NCI-H82 treated with DMSO at 0.1 percent for 48 hours (cell line): ENCODE results near the gene TMEM14A.
"Not testable (repeated sequence)": the region's sequence is repeated elsewhere in the genome, so short reads cannot be mapped to it uniquely, and the experiment has no call there.

Source experiments
- DNase-seq: peaks from one replicate; lab custom pipeline; 2025; ENCODE audit not compliant: unreplicated experiment; lab: John Stamatoyannopoulos, UW

Gene TMEM14A

GRCh38 chr6:52694404-52694803, 23.5 kb downstream of the TMEM14A start:
- DNase-seq, result no peak

- DNase-seq, result no peak
These were observed 25.5 kb downstream of the TMEM14A start for GRCh38 chr6:52696418-52696817.

GRCh38 chr6:52697903-52698302, 27.0 kb downstream of the TMEM14A start:
- peak; percentile 15 for DNase-seq

GRCh38 chr6:52704060-52704459, 33.1 kb downstream of the TMEM14A start:
- no peak for DNase-seq

GRCh38 chr6:52704781-52705502, 34.0 kb downstream of the TMEM14A start:
- not testable (repeated sequence) for DNase-seq

- DNase-seq, result no peak
These were observed 35.1 kb downstream of the TMEM14A start for GRCh38 chr6:52706001-52706400.

- DNase-seq, result no peak
These were observed 37.2 kb downstream of the TMEM14A start for GRCh38 chr6:52707963-52708680.

- DNase-seq, result no peak
These were observed 41.2 kb downstream of the TMEM14A start for GRCh38 chr6:52712136-52712535.

- DNase-seq, result not testable (repeated sequence)
These were observed 43.8 kb downstream of the TMEM14A start for GRCh38 chr6:52714761-52715160.

GRCh38 chr6:52718550-52718949, 47.6 kb downstream of the TMEM14A start:
- DNase-seq, result no peak

GRCh38 chr6:52720321-52720720, 49.4 kb downstream of the TMEM14A start:
- DNase-seq, result no peak

- no peak for DNase-seq
These were observed 53.1 kb downstream of the TMEM14A start for GRCh38 chr6:52724042-52724405.

GRCh38 chr6:52724406-52725121, 53.7 kb downstream of the TMEM14A start:
- DNase-seq, result peak; percentile 28

- DNase-seq, result no peak
These were observed 54.2 kb downstream of the TMEM14A start for GRCh38 chr6:52725143-52725534.

GRCh38 chr6:52725535-52726192, 54.8 kb downstream of the TMEM14A start:
- no peak for DNase-seq

- DNase-seq, result no peak
These were observed 55.3 kb downstream of the TMEM14A start for GRCh38 chr6:52726193-52726542.

- peak; percentile 48 for DNase-seq
These were observed 56.0 kb downstream of the TMEM14A start for GRCh38 chr6:52726741-52727535.

GRCh38 chr6:52727908-52728307, 57.0 kb downstream of the TMEM14A start:
- DNase-seq, result no peak

GRCh38 chr6:52728394-52728793, 57.5 kb downstream of the TMEM14A start:
- no peak for DNase-seq

GRCh38 chr6:52729576-52729975, 58.7 kb downstream of the TMEM14A start:
- no peak for DNase-seq

GRCh38 chr6:52731719-52732118, 60.8 kb downstream of the TMEM14A start:
- DNase-seq, result no peak
